GM18858 (cell line): Measurements from ENCODE around the gene GALNT18.

Experiments used
- ATAC-seq: cut with Tn5 transposase; IDR thresholded peaks from one replicate; pipeline ENCODE4 v1.9.1; 2021; ENCODE audit not compliant: unreplicated experiment

The GALNT18 gene

DNA sequence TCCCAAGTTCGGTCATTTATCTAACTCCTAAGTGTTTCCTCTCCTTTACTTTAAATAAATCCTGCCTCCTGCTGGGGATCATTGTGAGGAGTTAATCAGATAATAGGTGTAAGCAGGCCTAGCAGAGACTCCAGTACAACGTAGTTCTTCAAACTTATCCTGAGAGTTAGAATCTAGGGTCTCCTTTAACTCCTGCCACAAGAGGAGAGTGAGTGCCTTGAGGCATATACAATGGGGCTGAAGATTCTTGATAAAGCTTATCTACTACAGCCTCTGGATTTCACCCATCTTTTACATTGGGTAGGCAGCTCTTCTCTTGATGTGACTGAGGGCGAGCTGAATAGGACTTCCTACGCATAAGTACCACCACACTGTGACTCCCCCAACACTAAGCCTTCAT, 3.1 kb upstream of the GALNT18 start:
- no peak for ATAC-seq

- ATAC-seq: no peak
These were observed 2.4 kb upstream of the GALNT18 start for GRCh38 chr11:11624204-11624603.

DNA sequence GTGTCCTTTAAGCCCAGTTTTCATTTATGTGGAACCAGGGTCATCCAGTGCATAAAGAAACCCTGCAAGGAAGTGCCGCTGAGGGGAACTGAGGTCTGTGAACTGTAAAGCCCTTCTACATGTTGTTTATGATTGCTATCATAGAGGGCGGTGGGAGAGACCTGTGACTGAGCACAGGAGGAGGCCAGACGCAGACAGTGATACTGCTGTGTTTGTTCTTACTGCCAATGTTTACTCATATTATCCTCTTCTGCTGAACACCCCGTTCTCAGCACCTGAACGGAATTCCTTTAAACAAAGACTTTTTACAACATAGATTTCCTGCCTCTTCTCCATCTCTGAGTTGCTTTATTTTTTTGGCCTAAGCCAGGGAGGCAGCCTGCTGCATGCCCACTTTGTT, 967 bp upstream of the GALNT18 start:
- ATAC-seq: no peak

DNA sequence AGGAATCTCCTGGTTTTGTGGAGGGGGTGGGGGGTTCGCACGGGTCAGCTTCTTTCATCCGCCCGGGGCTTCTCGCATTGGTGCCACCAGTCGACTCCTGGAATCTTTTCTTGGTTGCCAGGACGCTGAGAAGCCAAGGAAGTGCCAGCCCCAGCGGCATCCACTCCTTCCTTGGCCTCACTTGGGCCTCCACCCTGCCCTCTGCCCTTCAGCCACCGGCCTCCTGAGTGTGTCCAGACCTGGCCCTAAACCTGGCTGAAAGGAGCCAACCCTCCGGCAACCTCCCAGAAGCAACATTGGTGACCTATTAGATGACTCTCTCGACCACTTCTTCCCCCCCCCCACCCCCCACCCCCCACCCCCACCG, 518 bp upstream of the GALNT18 start:
- no peak for ATAC-seq

GRCh38 chr11:11620921-11621572, 758 bp downstream of the GALNT18 start:
- no peak for ATAC-seq

DNA sequence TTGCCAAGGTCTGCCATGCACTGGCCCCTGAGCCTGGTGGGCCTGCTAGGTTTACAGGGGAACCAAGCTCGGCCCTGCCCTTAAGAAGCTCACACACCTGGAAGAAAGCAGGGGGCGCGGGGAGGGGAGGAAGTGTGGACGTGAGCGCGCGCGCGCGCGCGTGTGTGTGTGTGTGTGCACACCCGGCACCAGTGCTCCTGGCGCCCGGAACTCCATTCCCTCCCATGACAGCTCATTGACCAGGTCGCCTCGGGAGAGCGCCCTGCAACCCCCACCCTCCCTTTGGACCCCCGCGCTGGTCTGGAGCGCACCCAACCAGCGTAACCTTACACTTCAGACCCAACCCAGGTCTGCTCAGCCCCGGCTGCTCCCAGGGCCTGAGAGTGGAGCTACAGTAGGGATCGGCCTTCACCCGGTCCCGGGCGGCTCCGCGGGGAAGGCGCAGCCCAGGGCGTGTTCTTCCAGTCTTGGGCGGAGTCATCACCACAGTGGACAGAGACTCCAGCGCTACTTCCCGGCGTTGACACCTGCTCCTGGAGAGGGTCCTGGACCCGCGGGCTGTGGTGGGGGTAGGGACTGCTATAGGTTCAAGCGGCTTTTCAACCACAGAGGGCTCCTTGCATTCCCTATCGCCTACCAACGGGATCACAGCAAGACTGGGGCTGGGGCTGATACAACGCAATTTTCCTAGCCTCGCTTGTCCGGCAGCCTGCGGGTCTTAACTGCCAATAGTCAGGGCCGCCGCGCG, 1.5 kb downstream of the GALNT18 start:
- no peak for ATAC-seq

GRCh38 chr11:11618973-11619435, 2.8 kb downstream of the GALNT18 start:
- no peak for ATAC-seq

- ATAC-seq: no peak
These were observed 6.7 kb downstream of the GALNT18 start for GRCh38 chr11:11615086-11615485.

DNA sequence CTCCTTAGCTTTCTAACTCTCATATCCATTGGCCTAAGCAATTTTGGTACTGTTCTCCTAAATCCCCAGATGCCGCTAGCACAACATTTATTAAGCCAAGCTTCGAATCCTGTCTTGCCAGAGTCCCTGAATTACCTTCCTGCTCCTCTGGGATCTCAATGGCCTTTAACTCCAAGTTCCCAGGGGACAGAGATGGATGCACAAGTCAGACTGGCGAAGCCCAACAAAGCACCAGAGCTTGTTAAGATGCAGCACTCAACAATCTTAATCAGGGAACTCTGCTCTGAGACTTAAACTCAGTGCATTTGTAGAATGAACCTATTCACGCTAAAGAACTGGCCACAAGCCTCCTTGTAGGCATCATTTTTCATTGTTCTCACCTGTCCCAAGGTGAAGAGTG, 9.4 kb downstream of the GALNT18 start:
- ATAC-seq: no peak

DNA sequence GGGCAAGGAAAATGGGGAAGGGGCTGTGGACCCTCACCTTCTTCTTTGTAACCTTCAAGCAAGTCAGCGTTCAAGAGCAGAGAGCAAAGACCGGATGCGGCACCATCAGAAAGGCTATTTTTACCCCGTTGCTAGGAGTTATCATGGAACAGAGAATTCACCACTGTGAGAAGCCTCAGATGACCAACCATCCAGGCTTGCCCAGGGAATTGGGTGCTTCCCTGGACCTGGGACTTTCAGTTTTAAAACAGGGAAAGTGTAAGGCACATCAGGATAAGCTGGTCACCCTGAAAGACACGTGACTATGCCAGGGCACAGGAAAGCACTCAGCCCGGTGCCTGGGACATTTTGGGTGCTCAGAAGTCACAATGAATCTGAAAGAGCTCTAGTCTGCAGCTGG, 10.4 kb downstream of the GALNT18 start:
- ATAC-seq: no peak

DNA sequence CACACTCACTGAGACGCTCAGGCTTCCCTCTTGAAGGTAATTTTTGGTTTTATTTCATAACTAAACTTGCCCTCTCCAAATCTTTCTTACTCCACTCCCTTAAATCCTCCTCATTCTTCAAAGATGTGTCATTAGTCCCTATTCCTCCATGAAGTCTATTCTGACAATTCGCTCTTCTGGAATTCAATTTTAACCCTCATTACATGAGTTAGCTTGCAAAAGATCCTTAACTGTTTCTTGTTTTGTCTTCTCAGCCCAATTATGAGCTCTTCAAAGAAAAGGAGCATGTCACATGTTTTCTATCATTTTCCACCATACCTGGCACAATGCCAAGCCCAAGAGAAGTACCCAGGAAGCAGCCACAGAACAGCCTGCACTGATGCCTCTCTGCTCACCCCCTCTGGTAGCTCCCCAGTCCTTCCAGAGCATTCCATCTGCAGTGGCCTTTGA, 13.0 kb downstream of the GALNT18 start:
- ATAC-seq: no peak

DNA sequence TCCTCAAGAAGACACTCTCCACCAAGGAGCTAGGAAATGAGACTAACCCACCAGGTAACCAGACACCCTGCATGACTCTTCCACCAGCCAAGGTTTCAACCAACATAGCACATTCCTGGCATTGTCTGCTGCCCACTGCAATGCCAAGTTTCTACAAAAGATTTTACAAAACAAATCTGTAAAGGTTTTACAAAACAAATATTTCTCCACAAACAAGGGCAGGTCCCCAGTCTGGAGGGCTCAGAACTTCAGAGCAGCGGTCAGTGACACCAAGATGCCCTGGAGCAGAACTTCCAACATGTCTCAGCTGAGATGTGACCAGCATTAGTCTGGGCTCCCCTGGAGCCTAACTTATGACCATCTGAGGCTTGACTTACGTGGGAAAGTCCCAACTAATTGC, 14.0 kb downstream of the GALNT18 start:
- no peak for ATAC-seq

GRCh38 chr11:11605821-11606450, 15.9 kb downstream of the GALNT18 start:
- ATAC-seq: no peak

DNA sequence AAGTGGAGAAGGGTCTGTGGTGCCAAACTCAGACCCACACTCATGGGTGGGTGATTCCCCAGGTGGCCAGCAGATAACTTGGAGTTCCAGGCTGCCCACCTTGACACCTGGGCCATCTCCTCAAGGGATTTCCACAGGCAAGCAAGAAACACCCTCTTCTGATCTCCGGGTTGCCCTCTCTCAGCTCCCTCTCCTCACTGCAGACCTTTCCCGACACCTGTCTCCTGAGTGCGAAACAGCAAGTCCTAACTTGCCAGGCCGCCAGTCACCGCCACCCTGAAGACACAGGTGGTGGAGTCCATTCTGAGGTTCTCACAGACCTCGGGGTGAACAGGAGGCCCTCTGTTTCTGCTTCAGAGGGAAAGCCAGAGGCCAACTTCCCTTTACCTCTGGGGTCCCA, 16.6 kb downstream of the GALNT18 start:
- ATAC-seq: no peak

- no peak for ATAC-seq
These were observed 17.3 kb downstream of the GALNT18 start for GRCh38 chr11:11604370-11604990.

DNA sequence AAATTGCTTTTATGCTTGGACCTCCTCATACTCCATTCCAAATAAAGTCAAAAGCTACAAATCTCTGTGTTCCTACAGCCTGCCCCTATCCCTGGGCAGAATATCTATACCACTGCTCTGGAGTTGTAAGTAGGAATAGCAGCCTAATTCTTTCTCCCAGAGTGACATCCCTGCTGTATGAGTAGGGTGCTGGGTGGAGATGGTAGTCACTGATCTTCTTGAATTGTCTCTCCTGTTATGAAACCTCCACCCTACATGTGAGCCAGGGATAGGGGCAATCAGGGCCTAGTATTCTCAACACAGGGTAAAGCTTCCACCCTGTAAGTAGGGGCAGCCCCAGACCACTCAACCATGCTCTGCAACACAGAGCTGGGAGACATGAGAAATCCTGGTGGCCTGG, 19.8 kb downstream of the GALNT18 start:
- ATAC-seq: no peak

DNA sequence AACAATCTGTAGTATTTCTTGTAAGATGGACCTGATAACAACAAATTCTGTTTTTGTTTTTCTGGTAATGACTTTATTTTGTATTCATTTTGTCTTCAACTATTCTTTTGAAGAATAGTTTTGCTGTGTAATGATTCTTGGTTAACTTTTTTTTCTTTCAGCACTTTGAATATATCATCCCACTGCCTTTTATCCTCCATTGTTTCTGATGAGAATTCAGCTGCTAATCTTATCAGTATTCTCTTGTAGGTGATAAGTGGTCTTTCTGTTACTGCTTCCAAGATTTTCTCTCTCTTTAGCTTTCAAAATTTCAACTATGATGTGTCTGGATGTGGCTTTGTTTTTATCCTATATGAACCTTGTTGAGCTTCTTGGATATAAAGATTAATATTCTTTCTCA, 21.5 kb downstream of the GALNT18 start:
- ATAC-seq: no peak

DNA sequence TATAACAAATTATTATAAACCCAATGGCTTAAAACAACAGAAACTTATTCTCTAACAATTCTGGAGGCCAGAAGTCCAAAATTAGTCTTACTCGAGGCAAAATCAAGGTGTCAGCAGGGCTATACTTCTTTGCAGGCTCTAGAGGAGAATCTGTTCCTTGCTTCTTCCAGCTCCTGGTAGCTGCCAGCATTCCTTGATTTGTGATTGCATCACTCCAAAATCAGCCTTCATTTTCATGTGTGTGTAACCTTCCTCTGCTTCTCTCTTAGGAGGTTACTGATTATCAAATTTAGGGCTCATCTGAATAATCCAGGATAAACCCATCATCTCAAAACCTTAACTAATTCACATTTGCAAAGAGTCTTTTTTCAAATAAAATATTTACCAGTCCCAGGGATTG, 23.6 kb downstream of the GALNT18 start:
- no peak for ATAC-seq

DNA sequence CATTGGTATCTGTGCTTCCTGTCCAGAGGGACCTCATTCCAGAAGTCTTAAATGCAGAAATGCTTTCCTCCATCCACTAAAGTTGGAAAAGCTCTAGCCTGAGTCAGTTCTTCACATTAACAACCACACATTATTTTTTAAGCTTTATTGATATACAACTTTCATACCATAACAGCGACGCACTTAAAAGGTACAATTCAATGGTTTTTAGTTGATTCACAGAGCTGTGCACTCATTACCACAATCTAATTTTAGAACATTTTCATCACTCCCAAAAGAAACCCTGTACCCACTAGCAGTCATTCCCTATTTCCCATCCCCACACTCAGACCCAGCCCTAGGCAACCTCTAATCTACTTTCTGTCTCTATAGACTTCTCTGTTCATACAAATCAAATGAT, 27.6 kb downstream of the GALNT18 start:
- ATAC-seq: no peak

- ATAC-seq: no peak
These were observed 29.6 kb downstream of the GALNT18 start for GRCh38 chr11:11592146-11592684.

DNA sequence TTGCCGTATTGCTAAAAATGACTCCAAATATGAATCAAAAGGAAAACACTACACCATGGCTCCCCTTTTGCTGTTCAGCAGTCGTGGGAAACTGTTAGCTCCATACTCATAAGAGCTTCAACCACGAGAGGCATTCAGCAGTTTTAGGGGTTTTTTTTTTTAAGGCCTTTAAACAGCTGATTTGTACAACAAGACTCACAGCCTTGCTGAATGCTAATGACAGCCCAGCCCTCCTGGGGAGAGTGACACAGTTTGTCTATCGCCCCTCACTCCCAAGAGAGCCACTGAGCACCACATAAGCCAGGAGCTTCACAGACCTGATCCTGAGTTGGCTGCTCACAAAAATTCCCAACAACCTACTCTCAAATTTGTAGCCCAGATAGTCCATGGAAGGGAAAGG, 32.4 kb downstream of the GALNT18 start:
- ATAC-seq: no peak

DNA sequence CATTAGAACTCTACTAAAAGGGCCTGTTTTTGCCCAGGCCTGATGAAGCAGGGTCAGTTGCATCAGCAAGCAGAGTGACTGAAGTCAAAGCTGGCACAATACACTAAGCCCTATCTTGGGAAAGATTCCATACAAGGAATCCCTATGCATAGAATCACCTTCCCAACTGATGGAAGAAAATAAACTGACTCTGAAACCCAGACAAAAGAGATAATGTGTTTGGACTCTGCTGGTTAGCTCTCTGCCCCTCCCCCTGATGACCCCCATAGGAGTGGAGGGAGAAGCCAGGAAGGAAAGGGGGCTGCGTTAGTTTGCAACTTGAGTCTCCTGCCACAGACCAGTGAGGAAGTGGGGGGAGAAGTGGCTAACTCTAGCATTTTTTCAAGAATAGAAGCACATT, 32.9 kb downstream of the GALNT18 start:
- ATAC-seq: no peak
